Hematopoietic multipotent progenitor cell treated with erythropoietin and hydrocortisone succinate and interleukin-3 and kit ligand, for 8 days (in vitro differentiated cells): Measurements from ENCODE around the gene CTIF.

ENCODE experiments used
- DNase-seq: peaks from one replicate; pipeline ENCODE4 v3.0.0-alpha.2; 2015

The CTIF gene

GRCh38 chr18:48780913-48781162 is 242.0 kb downstream of the CTIF start:
- DNase-seq = no peak

GRCh38 chr18:48781163-48781987 is 242.5 kb downstream of the CTIF start:
- DNase-seq = peak; percentile 96

- no peak for DNase-seq
Measured at GRCh38 chr18:48781988-48782363, 243.1 kb downstream of the CTIF start.

- DNase-seq = no peak
Measured at GRCh38 chr18:48782381-48782861, 243.6 kb downstream of the CTIF start.

- DNase-seq = no peak
Measured at GRCh38 chr18:48783616-48784520, 245.0 kb downstream of the CTIF start.

- no peak for DNase-seq
Measured at GRCh38 chr18:48784656-48785055, 245.8 kb downstream of the CTIF start.

GRCh38 chr18:48785091-48785614 is 246.3 kb downstream of the CTIF start:
- no peak for DNase-seq

GRCh38 chr18:48785736-48786454 is 247.1 kb downstream of the CTIF start:
- DNase-seq = no peak

- DNase-seq = no peak
Measured at GRCh38 chr18:48786455-48787202, 247.8 kb downstream of the CTIF start.

GRCh38 chr18:48787203-48788151 is 248.6 kb downstream of the CTIF start:
- no peak for DNase-seq

GRCh38 chr18:48788373-48788772 is 249.5 kb downstream of the CTIF start:
- DNase-seq = no peak

- no peak for DNase-seq
Measured at GRCh38 chr18:48789259-48789812, 250.5 kb downstream of the CTIF start.

GRCh38 chr18:48790226-48790863 is 251.5 kb downstream of the CTIF start:
- no peak for DNase-seq

- no peak for DNase-seq
Measured at GRCh38 chr18:48790869-48791635, 252.2 kb downstream of the CTIF start.

- no peak for DNase-seq
Measured at GRCh38 chr18:48791636-48792105, 252.8 kb downstream of the CTIF start.

- no peak for DNase-seq
Measured at GRCh38 chr18:48792141-48792540, 253.3 kb downstream of the CTIF start.

- DNase-seq = no peak
Measured at GRCh38 chr18:48792611-48793380, 254.0 kb downstream of the CTIF start.

- DNase-seq = no peak
Measured at GRCh38 chr18:48794251-48794970, 255.6 kb downstream of the CTIF start.
